Measurements from ENCODE around the gene EFCAB14.
"Not testable (repeated sequence)": the region's sequence is repeated elsewhere in the genome, so short reads cannot be mapped to it uniquely, and the experiment has no call there.

The EFCAB14 gene

GRCh38 chr1:46721686-46722205, 2.8 kb upstream of the EFCAB14 start:
- ATAC-seq = no peak

- no peak for ATAC-seq
These were observed 2.3 kb upstream of the EFCAB14 start for GRCh38 chr1:46721204-46721603.

- ATAC-seq = not testable (repeated sequence)
These were observed 1.4 kb upstream of the EFCAB14 start for GRCh38 chr1:46720319-46720718.

- ATAC-seq = no peak
These were observed 775 bp upstream of the EFCAB14 start for GRCh38 chr1:46719689-46720088.

- no peak for ATAC-seq
These were observed 581 bp downstream of the EFCAB14 start for GRCh38 chr1:46718340-46718726.

GRCh38 chr1:46717654-46718053, 1.3 kb downstream of the EFCAB14 start:
- no peak for ATAC-seq

- no peak for ATAC-seq
These were observed 3.9 kb downstream of the EFCAB14 start for GRCh38 chr1:46714976-46715375.

GRCh38 chr1:46708121-46708520, 10.8 kb downstream of the EFCAB14 start:
- ATAC-seq = no peak

GRCh38 chr1:46705408-46705807, 13.5 kb downstream of the EFCAB14 start:
- no peak for ATAC-seq

GRCh38 chr1:46703927-46704641, 14.8 kb downstream of the EFCAB14 start:
- no peak for ATAC-seq

- no peak for ATAC-seq
These were observed 19.2 kb downstream of the EFCAB14 start for GRCh38 chr1:46699666-46700065.

GRCh38 chr1:46697053-46697452, 21.9 kb downstream of the EFCAB14 start:
- no peak for ATAC-seq

- not testable (repeated sequence) for ATAC-seq
These were observed 24.2 kb downstream of the EFCAB14 start for GRCh38 chr1:46694676-46695075.

- ATAC-seq = no peak
These were observed 25.8 kb downstream of the EFCAB14 start for GRCh38 chr1:46692811-46693770.

GRCh38 chr1:46691997-46692790, 26.7 kb downstream of the EFCAB14 start:
- ATAC-seq = no peak

- ATAC-seq = no peak
These were observed 27.9 kb downstream of the EFCAB14 start for GRCh38 chr1:46690931-46691421.

GRCh38 chr1:46689897-46690296, 29.0 kb downstream of the EFCAB14 start:
- no peak for ATAC-seq

GRCh38 chr1:46689356-46689755, 29.6 kb downstream of the EFCAB14 start:
- no peak for ATAC-seq

GRCh38 chr1:46687921-46688509, 30.9 kb downstream of the EFCAB14 start:
- no peak for ATAC-seq

- no peak for ATAC-seq
These were observed 31.7 kb downstream of the EFCAB14 start for GRCh38 chr1:46687093-46687659.

GRCh38 chr1:46686255-46686654, 32.7 kb downstream of the EFCAB14 start:
- ATAC-seq = no peak

- no peak for ATAC-seq
These were observed 34.2 kb downstream of the EFCAB14 start for GRCh38 chr1:46684670-46685069.

Measured in activated CD4-positive, CD25-positive, alpha-beta regulatory T cell treated with anti-CD3 and anti-CD28 coated beads, Interleukin-2, amount 50 U/mL, for 24 hours (primary cell).